NCI-H2227 treated with DMSO at 0.1 percent for 48 hours (cell line): ENCODE data around the gene RUNX1.
"Not testable (repeated sequence)": the region's sequence is repeated elsewhere in the genome, so short reads cannot be mapped to it uniquely, and the experiment has no call there.

ENCODE experiments used
- DNase-seq: peaks from one replicate; lab custom pipeline; 2025; lab: John Stamatoyannopoulos, UW

Gene RUNX1

GRCh38 chr21:34969423-34970166 lies 79.5 kb downstream of the RUNX1 start:
- no peak for DNase-seq

- DNase-seq = no peak
Observed at GRCh38 chr21:34968414-34969333, 80.4 kb downstream of the RUNX1 start.

DNA sequence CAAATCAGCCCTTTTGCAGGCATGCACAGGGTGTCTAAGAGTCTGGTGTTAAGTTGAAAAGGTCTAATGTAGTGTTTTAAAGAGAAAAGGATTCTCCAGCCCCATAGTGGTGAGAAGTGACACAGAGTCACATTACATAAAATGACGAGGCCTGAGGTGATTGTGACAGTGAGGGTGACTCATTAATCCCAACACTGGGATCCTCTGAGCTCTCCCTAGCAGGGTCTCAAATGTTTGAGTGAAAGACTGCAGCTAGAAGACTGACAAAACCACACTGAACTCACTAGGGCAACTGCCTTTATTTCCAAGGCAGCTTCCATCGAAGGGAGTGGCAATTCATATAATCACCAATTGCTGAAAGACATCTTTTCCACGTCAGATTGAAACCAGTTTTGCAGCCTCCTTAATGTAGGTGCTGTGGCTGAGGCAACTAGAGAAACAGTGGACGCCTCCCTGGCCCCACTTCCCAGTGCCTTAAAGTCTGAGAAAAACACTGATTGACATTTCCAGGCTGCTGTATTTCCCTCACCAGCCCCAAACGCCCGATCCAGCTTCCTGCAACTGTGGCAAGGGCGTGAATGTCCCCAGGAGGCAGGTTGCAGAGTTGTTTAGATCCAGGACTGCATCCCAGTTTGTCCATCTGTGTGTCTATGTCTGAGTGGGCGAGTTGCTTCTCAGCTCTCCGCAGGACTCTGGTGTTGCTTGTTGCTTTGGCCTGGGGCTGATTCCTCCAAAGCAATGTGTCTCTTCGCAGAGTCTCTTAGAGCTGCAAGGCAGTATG lies 81.4 kb downstream of the RUNX1 start:
- no peak for DNase-seq

DNA sequence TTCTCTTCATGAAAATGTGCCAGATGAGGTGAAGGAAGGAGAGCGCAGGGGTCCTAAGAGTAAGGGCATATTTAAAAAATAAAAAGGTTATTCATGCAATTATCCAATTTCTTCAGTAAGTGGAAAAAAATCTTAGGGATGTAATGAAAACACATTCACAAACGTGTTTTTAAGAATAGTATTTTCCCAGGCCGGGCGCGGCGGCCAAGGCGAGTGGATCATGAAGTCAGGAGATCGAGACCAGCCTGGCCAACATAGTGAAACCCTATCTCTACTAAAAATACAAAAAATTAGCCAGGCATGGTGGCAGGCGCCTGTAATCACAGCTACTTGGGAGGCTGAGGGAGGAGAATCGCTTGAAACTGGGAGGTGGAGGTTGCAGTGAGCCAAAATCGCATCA lies 82.2 kb downstream of the RUNX1 start:
- not testable (repeated sequence) for DNase-seq

- DNase-seq = no peak
Observed at GRCh38 chr21:34965200-34966174, 83.6 kb downstream of the RUNX1 start.

DNA sequence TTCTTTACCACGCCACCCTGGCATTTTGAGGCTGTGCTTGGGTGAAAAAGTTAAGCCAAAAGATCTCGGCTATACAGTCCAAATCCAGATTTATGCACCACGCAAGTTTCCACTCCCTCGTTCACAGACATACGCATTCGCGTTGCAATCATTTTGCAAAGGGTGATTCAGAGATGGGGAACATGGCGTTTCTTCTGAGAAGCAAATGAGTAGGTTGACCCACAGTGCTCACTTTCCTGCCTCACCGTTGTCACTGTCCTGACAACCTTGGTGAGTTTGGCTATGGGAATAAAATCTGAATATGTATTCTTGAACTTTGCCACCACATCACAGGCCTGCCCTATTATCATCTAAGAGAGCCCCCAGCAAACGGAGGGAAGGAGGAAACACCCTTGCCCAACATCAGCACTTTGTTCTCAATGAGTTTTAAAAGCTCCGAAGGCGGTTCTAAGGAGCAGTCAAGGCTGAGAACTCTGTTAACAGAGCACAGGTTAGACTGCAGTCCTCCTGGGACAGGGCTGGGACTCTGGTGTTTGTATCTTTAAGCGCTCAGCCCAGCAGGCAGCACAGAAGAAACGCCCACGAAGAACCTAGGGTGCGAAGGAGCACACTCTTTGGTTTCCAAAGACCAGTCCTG lies 86.4 kb downstream of the RUNX1 start:
- DNase-seq = no peak

DNA sequence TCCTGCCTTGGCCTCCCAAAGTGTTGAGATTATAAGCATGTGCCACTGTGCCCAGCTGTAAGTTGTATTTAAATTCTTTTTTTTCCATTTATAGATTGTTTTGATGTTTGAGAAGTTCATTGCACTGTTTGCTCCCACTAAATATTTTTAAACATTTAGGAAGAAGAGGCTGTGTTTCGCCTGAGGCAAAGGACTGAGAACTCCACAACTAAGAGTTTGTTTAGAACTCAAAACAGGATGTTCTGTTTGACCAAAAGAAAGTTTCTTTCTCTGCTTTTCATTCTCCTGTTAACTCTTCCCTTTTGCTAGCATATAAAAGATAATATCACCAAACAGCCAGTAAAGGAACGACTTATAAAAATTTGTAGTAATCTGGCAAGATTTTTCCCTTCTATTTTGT lies 87.0 kb downstream of the RUNX1 start:
- DNase-seq = no peak

- no peak for DNase-seq
Observed at GRCh38 chr21:34960687-34961086, 88.4 kb downstream of the RUNX1 start.

- DNase-seq = no peak
Observed at GRCh38 chr21:34959607-34960006, 89.5 kb downstream of the RUNX1 start.

- no peak for DNase-seq
Observed at GRCh38 chr21:34958040-34958439, 91.1 kb downstream of the RUNX1 start.

GRCh38 chr21:34956416-34957316 lies 92.4 kb downstream of the RUNX1 start:
- DNase-seq = no peak

DNA sequence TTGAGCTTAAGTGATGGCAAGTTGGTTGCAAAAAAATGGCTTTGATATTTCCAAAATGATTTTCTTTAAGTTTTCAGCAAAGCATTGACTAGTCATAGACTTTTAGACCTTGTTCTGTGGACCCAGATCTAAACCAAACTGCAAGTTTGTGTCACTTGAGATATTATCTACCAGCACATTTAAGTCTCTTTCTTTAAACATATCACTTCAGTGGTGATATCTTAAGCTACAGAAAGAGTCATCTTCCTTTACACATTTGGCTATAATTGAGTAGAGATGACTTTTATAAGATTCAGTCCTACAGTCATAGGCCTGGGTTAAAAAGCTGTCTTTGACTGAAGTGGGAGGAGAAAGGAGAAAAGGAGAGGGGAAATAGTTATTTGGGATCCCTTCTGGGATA lies 95.2 kb downstream of the RUNX1 start:
- no peak for DNase-seq

- DNase-seq = no peak
Observed at GRCh38 chr21:34952701-34953100, 96.4 kb downstream of the RUNX1 start.

GRCh38 chr21:34951868-34952267 lies 97.2 kb downstream of the RUNX1 start:
- not testable (repeated sequence) for DNase-seq

DNA sequence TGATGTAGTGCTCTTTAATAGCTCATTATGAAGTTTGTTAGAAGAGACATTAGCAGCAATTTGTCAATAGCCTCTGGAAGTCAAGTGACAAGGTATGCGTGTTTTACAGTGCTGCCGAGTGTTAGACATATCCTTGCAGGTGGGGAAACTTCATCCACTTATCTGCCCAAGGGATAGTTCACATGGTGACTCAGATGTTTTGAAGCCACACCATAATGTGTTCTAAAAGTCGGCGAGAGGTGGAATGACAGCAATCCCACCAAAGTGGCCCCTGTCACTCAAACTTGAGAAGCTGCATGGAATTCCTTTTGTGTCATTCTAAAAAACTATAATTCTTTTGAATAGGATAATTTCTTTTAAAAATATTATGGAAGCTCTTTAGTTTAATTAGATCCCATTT lies 98.1 kb downstream of the RUNX1 start:
- no peak for DNase-seq

DNA sequence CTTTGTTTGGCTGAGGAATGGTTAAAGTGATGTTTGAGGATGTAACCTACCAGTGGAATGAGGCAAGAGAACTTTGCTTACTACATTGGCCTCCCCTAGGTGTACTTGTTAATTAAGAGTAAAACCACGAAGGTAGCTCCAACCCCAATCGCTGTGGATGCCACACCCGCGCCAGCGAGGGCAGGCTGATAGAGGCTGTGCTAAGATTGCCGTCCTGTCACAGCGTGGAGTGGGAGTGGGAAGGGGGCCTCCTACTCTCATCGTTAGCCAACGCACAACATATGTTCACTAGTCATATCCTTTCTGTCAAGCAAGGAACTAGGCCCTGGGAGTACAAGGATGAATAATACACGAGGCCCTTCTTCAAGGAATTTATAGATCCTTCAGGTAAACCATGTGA lies 99.6 kb downstream of the RUNX1 start:
- DNase-seq = no peak

DNA sequence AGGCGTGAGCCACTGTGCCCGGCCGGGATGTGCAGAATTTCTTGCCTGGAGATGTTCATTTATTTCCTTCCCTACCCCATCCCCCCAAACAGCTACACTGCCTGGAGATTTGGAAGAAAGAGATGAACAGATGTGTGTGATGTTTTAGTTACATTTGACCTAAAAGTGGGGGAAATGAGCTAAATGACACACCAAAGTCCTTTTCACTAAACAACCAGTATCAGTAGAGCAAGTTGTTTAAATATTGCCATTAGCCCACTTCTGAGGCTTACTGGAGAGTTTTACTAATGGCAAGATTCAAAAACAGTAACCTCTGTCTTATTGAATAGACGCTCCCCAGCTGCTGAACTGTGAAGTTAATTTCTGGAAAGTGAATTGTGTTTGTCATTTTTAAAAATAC lies 100.1 kb downstream of the RUNX1 start:
- DNase-seq = no peak

DNA sequence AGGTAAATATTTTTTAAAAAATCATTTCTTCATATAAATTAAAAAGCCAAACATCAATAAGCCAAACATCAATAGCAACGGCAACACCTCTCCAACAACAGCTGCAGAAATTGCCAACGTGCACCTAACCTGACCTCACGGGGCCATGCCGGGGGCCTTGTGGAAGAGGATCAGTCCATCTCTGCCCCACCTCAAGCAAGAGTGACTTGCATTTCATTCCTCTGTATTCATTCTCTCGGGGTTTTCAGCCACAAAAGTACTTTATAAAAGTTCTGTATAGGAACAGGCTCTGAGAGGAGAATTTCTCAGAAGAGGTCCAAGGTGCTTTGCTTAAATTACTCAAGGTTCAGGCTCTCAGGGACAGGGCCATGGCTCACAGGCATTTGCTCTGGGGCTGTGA lies 100.9 kb downstream of the RUNX1 start:
- no peak for DNase-seq

GRCh38 chr21:34946916-34947534 lies 102.1 kb downstream of the RUNX1 start:
- no peak for DNase-seq
